H54 (cell line): ENCODE measurements around the gene GSC2.

Experiments
- DNase-seq: peaks from one replicate; pipeline ENCODE4 v3.0.0; 2011; ENCODE audit warnings: low spot score, mixed read lengths; ENCODE audit not compliant: insufficient read length
- FAIRE-seq: peaks from 3 replicates; lab custom pipeline; 2011; peaks lifted over from hg19 to GRCh38; lab: Jason Lieb, UNC
- POLR2A ChIP-seq: IDR thresholded peaks from 2 replicates; pipeline ENCODE4 v1.6.1; 2011; ENCODE audit warnings: low read depth, mild to moderate bottlenecking, low read length

The GSC2 gene

DNA sequence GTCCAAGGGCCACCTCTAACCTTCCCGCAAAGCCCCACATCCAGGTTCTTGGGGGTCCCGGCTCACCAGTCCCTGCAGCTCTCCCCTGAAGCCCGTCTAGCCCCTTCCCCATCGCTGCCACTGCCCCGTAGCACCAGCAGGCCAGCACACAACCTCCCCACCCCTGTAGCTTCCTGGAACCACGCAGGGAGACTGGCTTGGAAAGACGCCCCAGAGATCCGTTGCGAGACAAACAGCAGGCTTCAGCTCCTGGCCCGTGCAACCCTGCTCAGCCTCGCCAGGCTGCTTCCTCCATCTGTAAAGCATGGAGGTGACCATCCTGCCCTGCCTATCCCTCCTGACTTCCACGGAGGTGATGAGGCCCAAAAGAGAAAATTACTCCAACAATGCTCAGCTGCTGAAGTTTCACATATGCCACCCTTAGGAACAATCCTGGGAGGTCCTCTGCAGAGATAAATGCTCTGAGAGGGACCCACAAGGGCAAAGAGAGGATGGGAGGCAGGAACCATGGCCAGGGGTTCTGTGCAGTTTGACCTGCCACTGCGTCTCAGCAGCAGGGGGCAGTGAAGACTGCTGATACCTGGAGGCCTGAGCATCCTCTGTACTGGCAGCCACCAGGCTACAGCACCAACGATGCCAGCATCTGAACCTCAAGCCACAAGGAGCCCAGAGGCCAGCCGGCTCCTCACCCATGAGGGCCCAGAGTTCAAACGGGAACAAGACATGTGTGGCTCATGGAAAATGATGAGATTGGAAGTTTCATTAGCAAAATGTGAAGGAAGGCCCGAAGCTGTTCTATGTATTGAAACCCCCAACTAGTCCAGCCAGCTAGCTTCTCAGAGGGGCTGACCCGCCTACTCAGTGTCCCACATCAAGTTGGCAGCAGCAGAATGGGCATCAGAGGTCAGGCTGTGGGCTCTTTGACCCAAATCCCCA, 44.0 kb downstream of the GSC2 start:
- TF ChIP-seq POLR2A: no peak
- FAIRE-seq (no peak), DNase-seq (no peak)

DNA sequence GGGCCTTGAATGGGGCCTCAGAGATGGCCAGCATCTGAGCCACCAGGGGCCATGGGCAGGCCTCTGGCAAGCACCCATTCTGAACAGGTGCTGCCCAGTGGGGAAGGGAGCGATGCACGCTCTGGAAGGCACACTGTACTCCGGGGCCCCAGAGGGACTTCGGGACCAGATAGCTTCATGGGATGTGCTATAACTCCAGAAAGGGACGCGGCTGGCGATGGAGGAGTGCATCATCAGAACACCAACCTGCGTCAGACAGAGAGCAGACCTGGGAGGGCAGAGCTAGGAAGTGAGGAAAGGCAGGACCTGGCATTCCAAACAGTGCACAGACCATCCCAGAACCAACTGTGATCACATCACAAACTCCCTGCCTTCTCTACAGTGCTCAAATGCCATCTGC, 44.6 kb downstream of the GSC2 start:
- no peak for DNase-seq
- FAIRE-seq: no peak
- TF ChIP-seq POLR2A: no peak

DNA sequence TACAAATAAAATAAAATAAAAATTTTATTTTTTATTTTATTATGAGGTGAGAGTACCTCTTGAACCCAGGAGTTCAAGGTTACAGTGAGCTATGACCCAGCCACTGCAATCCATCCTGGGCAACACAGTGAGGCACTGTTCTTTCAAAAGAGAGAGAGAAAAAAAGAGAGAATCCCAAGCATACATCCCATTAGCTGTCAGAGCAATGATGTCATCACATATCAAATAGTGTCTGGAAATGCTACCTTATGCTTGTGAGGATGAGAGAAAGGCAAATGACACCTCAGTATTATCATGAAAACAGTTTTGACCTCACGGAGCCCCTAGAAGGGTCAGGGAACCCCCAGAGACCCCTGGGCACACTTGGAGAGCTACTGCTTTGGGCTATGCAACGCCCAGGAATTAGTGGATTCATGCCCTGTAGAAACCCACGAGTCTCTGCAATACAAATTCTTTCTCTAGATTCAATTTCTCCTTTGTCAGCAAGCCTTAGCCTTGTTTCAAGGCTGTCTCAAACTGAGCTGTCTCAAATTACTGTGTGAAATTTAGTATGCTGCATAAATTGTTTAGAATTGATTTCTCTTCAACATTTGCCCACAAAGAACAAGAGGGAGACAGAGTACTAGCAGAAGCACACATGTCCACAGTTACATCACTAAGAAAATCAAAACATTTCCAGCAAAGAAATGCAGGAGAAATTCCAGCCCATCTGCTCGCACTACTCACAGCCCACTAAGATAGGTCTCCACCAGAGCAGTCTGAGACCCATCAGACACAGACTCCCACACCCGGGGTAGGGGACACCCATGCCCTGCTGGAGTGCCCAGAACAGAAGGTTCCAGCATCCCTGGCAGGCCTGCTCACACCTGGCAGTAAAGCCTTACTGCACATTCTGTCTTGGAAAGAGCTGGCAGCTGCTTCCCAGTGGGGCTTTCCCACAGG, 45.9 kb downstream of the GSC2 start:
- FAIRE-seq: no peak
- no peak for DNase-seq
- TF ChIP-seq POLR2A: no peak

DNA sequence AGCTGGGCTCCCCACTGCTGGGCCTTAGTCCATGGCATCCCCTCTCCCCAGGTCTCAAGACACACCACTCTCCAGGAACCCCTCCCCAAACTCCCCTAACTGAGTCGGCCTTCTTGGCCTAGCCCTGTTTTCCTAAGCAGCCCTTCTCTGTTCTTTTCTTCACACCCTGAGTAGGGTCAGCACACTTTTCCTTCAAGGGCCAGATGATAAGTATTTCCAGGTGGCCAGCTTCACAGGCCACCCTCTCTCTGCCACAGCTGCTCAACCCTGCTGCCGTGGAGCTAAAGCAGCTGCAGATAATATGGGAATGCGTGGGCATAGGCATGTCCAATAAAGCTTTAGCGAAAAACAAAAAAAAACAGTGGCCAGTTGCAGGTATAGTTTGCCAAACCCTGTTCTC, 51.9 kb downstream of the GSC2 start:
- no peak for TF ChIP-seq POLR2A
- FAIRE-seq: no peak

DNA sequence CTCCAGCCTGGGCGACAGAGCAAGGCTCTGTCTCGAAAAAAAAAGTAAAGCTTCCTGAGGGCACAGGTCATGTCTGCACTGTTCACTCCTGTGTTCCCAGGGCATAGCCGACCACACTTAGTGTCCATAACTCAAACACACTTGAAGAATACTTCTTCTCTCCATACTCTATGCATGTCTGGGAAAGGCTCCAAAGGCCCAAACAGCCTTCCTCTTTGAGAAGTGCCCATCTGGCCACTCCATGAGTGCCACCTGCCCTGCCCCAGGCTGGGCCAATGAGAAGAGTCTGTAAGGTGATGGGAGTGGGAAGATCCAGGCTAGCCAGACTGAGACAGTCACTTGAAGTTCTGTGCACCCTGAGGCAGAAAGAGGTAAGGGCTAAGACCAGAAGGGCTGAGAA, 52.6 kb downstream of the GSC2 start:
- no peak for FAIRE-seq
- TF ChIP-seq POLR2A: no peak
- no peak for DNase-seq

More for the DNA sequence above, 51.9 kb downstream of the GSC2 start:
- DNase-seq: no peak
